ENCODE measurements around the gene PHACTR1.

PHACTR1 gene

DNA sequence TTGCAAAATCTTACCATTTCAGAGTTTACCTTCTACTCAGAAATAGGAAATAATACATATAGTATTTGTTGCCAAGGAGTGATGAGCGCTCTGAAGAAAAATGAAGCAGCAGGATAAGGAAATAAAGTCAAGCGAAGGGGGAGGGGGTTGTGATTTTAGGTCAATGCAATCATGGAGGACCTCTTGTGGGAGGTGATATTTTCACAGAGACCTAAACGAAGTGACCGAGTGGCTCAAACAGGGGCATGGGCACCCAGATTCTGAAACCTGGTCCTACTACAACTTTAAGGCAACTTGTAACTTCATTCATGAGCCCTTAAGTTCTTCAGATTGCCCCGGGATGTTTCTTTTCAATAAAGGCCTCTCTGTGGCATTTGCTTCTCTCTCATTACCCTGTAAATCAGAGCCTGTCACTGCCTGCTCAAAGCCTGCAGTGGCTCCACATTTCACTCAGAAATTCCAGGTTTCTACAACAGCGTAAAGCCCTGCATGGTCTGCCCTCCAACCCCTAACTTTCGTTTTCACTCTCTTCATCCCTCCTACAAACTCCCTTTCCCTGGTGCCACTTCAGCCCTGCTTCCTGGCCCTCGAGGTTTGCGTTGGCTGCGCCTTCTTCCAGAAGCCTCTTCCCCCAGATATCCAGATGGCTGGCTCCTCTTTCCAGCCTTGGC, 449.1 kb downstream of the PHACTR1 start:
- no peak overlapping the region for H3K9ac ChIP-seq
- H3K27ac ChIP-seq, result no peak overlapping the region
- H3K27me3 ChIP-seq, result no peaks in the 10 kb centered on the region
- no peak overlapping the region for H3K4me3 ChIP-seq
- no peak overlapping the region for H3K4me2 ChIP-seq
- no peak for TF ChIP-seq Cebpa-rat (IDR thresholded peaks at IDR 0.05)
- no peaks in the 10 kb centered on the region for H4K20me1 ChIP-seq
- H3K4me1 ChIP-seq, result peaks cover 7% of the 10 kb centered on the region; the same call in 1 of the 2 replicates
- H3K9me3 ChIP-seq, result no peaks in the 10 kb centered on the region
- no peaks in the 10 kb centered on the region for H3K36me3 ChIP-seq

DNA sequence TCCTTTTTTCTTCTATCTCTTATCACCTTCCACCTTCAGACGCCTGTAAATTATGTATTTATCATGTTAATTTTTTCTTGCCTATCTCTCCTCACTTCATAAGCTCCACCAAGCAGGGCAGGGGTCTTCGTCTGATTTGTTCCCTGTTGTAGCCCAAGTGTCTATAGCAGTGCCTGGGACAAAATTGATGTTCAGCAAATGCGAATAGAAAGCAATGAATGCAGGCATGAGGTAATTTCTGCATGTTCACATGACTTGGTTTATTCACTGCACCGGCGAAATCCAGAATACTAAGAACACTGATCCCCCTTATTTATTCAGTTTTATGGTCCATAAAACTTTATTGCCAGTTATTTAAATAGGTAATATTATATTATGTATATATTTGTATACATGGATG, 449.7 kb downstream of the PHACTR1 start:
- H3K4me3 ChIP-seq, result no peak overlapping the region
- no peaks in the 10 kb centered on the region for H3K27me3 ChIP-seq

DNA sequence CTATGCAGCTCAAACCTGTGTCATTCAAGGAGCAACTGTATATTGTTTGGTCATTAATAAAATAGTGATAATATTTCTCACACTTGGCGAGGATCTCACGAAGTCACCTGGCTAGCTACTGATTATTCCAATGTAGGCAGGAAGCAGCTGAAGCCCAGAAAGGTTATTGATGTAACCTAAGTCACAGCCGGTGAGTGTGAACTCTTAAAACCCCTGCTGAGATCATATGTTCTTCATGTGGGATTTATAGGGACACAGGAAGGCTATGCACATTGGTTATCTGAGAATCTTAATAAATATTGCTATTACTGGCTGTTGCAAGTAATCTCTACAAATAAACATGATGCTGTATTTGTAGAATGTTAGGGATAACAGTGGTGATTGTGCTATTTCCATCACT, 450.3 kb downstream of the PHACTR1 start:
- Histone ChIP-seq H3K4me3 (no peak overlapping the region), H4K20me1 (no peaks in the 10 kb centered on the region), H3K36me3 (no peaks in the 10 kb centered on the region), H3K27ac (no peak overlapping the region), H3K9me3 (no peaks in the 10 kb centered on the region), H3K27me3 (no peaks in the 10 kb centered on the region), H3K4me2 (no peak overlapping the region), H3K4me1 (peaks cover 7% of the 10 kb centered on the region; the same call in 1 of the 2 replicates), H3K9ac (no peak overlapping the region)
- no peak for TF ChIP-seq Cebpa-rat (IDR thresholded peaks at IDR 0.05)

More for the DNA sequence above, 449.7 kb downstream of the PHACTR1 start:
- no peak overlapping the region for H3K9ac ChIP-seq
- no peaks in the 10 kb centered on the region for H4K20me1 ChIP-seq
- TF ChIP-seq Cebpa-rat (IDR thresholded peaks at IDR 0.05), result no peak
- peaks cover 7% of the 10 kb centered on the region; the same call in 1 of the 2 replicates for H3K4me1 ChIP-seq
- no peak overlapping the region for H3K27ac ChIP-seq
- no peaks in the 10 kb centered on the region for H3K36me3 ChIP-seq
- H3K4me2 ChIP-seq, result no peak overlapping the region
- H3K9me3 ChIP-seq, result no peaks in the 10 kb centered on the region

DNA sequence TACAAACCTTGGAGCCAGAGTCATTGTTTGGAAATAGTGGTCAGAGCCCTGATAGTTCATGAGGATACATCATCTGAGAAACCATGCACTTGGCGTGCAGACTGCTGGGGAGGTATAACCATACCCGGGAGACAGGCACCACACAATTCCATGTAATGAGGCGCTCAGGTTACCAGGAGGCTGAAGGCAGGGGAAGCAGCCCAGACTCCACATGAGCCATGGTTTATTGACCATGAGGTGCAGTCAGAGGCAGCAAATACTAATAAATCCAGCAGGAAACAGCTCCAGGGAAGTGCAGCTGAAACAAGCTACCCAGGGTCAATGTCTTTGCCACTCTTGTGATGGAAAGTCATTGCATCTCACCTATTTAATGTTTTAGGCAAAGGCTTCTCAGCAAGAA, 455.7 kb downstream of the PHACTR1 start:
- H3K4me2 ChIP-seq, result no peak overlapping the region
- H3K36me3 ChIP-seq, result no peaks in the 10 kb centered on the region
- H4K20me1 ChIP-seq, result no peaks in the 10 kb centered on the region
- H3K9ac ChIP-seq, result no peak overlapping the region
- no peaks in the 10 kb centered on the region for H3K9me3 ChIP-seq
- no peak overlapping the region for H3K27ac ChIP-seq
- H3K27me3 ChIP-seq, result no peaks in the 10 kb centered on the region
- TF ChIP-seq Cebpa-rat (IDR thresholded peaks at IDR 0.05), result no peak
- H3K4me1 ChIP-seq, result no peaks in the 10 kb centered on the region
- H3K4me3 ChIP-seq, result no peak overlapping the region

DNA sequence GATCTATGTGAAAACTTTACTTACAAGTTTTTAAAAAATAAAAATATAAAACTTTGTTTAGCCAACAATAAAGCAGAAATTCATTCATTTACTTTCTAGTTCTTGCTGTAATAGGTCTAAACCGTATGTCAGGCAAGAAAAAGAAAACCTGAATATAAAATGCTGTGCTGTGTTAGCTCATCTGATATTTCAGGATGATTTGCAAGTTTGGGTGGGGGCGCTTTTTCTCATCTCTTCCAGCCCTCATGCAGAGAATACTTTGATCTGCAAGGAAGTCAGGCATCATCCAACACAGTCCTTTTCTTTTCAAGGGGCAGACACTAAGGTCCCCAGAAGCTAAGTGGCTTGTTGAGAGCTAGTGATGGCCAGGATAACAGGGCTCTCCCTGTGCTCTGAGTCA, 458.5 kb downstream of the PHACTR1 start:
- no peaks in the 10 kb centered on the region for H3K36me3 ChIP-seq
- no peak overlapping the region for H3K27ac ChIP-seq
- no peaks in the 10 kb centered on the region for H4K20me1 ChIP-seq
- no peaks in the 10 kb centered on the region for H3K27me3 ChIP-seq
- H3K9me3 ChIP-seq, result no peaks in the 10 kb centered on the region
- H3K9ac ChIP-seq, result no peak overlapping the region
- no peak overlapping the region for H3K4me3 ChIP-seq
- H3K4me2 ChIP-seq, result no peak overlapping the region
- no peak for TF ChIP-seq Cebpa-rat (IDR thresholded peaks at IDR 0.05)
- peaks cover 11% of the 10 kb centered on the region for H3K4me1 ChIP-seq

DNA sequence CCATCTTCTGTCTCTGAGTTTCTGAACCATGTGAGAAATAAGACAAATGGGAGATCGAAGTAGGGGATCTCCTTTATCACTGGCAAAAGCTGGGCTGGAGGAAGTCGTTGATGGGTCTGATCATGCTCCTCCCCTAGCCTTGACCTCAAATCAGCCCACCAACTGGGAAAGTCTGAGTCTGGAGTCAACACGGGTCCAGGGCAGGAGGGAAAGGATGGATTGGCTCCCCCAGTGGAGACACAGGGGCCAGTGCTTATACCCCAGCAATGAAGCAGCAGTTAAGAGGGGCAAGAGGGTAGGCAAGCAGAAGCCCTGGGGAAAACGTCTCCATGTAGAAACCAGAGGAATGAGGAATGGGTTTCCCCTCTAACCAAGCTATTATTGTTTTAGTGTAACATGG, 459.2 kb downstream of the PHACTR1 start:
- Histone ChIP-seq H3K4me2 (no peak overlapping the region), H3K9ac (no peak overlapping the region), H3K36me3 (no peaks in the 10 kb centered on the region), H3K4me3 (no peak overlapping the region), H3K27me3 (no peaks in the 10 kb centered on the region), H4K20me1 (no peaks in the 10 kb centered on the region), H3K9me3 (no peaks in the 10 kb centered on the region), H3K4me1 (peaks cover 11% of the 10 kb centered on the region), H3K27ac (no peak overlapping the region)
- no peak for TF ChIP-seq Cebpa-rat (IDR thresholded peaks at IDR 0.05)

DNA sequence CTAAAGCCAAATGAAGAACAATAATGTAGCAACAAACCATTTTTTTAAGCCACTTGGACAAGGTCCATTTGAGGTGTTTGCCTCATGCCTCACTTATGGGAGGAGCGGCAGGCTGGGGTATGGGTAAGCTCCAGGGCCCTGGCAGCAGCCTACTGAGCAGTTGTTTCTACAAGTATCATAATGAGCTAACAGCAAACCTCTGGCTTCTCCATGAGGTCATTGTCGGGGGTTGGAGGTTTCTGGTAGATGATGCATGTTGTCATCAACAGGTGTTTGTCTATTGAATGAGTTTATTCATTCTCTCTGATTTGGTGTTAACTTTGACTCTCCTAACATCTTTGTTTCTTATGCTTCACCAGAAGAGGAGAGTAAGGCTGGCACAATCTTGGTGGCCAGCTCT, 461.1 kb downstream of the PHACTR1 start:
- H3K4me1 ChIP-seq, result peaks cover 11% of the 10 kb centered on the region
- no peak overlapping the region for H3K4me3 ChIP-seq
- peak overlapping the region; percentile 43 for H3K4me2 ChIP-seq
- H3K9ac ChIP-seq, result no peak overlapping the region
- H3K27me3 ChIP-seq, result no peaks in the 10 kb centered on the region
- no peaks in the 10 kb centered on the region for H4K20me1 ChIP-seq
- H3K9me3 ChIP-seq, result no peaks in the 10 kb centered on the region
- H3K36me3 ChIP-seq, result no peaks in the 10 kb centered on the region
- TF ChIP-seq Cebpa-rat (IDR thresholded peaks at IDR 0.05), result no peak
- H3K27ac ChIP-seq, result no peak overlapping the region

DNA sequence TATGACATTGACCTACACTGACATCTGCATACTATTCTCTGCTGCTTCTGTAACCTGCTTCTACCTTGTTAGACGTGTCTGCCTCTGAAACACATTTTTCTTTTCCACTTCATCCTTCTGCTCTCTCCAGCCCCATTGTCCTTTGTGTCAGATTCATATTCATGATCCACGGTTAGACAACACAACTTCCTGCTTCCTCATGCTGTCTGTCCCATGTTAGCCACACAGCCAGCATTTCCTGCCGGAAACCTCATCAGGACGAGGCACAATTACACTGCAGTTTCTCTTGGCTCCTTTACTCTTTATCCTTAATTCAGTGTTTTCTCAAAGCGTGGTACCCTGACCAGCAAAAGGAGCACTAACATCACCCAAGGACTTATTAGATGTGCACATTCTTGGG, 461.5 kb downstream of the PHACTR1 start:
- Histone ChIP-seq H4K20me1 (no peaks in the 10 kb centered on the region), H3K36me3 (no peaks in the 10 kb centered on the region), H3K4me2 (peak overlapping the region; percentile 43), H3K9me3 (no peaks in the 10 kb centered on the region), H3K4me1 (peaks cover 11% of the 10 kb centered on the region), H3K9ac (no peak overlapping the region), H3K27me3 (no peaks in the 10 kb centered on the region), H3K4me3 (no peak overlapping the region), H3K27ac (no peak overlapping the region)
- TF ChIP-seq Cebpa-rat (IDR thresholded peaks at IDR 0.05), result no peak

DNA sequence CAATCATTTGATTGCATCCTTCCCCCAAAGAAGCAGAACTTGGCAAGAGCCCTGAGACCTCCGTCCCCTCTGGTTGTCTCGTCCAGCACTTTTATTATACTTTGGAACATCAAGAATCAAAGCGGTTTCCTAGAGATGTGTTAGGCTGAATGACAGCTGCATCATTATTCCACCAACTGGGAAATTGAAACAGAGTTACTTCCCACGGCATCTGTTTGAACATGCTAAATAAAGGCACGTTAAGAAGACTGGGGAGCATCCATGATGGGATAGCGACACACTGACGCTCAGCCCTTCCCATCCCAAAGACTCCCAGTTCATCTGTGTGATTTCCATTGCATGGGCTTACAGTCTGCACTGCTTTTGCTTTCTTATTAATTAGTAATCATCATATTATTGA, 464.0 kb downstream of the PHACTR1 start:
- Histone ChIP-seq H3K9me3 (no peaks in the 10 kb centered on the region), H4K20me1 (no peaks in the 10 kb centered on the region), H3K27ac (no peak overlapping the region), H3K9ac (no peak overlapping the region), H3K36me3 (no peaks in the 10 kb centered on the region), H3K4me3 (no peak overlapping the region), H3K4me1 (peaks cover 18% of the 10 kb centered on the region), H3K27me3 (no peaks in the 10 kb centered on the region), H3K4me2 (no peak overlapping the region)
- TF ChIP-seq Cebpa-rat (IDR thresholded peaks at IDR 0.05), result no peak

DNA sequence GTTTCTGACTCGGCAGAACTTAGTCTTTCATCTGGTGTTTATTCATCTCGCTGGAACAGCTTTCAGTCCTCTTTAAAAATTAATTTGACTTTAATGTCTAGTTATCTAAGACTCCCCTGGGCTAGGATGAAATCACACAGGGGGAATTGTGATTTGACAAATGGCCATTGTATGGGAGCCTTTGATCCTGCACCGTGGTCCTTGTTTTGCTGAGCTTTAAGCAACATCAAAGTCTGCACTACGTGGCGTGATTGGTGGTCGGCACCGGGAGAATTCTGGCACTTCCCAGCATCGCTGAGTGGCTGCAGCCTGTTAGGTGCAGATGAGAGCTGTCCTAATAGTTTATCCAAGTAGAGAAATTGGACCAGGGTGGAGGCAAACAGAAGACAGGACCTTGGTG, 464.8 kb downstream of the PHACTR1 start:
- Histone ChIP-seq H3K4me3 (no peak overlapping the region), H3K27ac (no peak overlapping the region), H3K9ac (no peak overlapping the region), H3K9me3 (no peaks in the 10 kb centered on the region), H3K27me3 (no peaks in the 10 kb centered on the region), H3K36me3 (no peaks in the 10 kb centered on the region), H3K4me1 (peaks cover 18% of the 10 kb centered on the region), H4K20me1 (no peaks in the 10 kb centered on the region), H3K4me2 (no peak overlapping the region)
- TF ChIP-seq Cebpa-rat (IDR thresholded peaks at IDR 0.05), result no peak
